Cardiac muscle cell (in vitro differentiated cells and primary cell): ENCODE results near the gene CSNK1G3. TPM values are rescaled to one million over a fixed set of nuclear protein-coding genes. Genes with fewer than 3 reads are reported as not detected.

Source experiments
- DNase-seq, 2 donors: peaks; one replicate each; pipeline versions ENCODE4 v3.0.0 to v3.0.0-alpha.2; 2010 to 2017; ENCODE audit warnings: low read depth in 1 of 2, low spot score in 1 of 2
- H3K27ac ChIP-seq: fragments of 200-600 bp; sonication (generic); 2 replicates; pipeline ENCODE4 v1.5.1; 2016
- H3K27me3 ChIP-seq: fragments of 200-600 bp; sonication (generic); 2 replicates; pipeline ENCODE4 v1.6.0; 2016; ENCODE audit warnings: control low read depth
- H3K36me3 ChIP-seq: fragments of 200-600 bp; sonication (generic); 2 replicates; pipeline ENCODE4 v1.5.1; 2016; ENCODE audit warnings: control low read depth
- H3K4me1 ChIP-seq: fragments of 200-600 bp; sonication (generic); 2 replicates; pipeline ENCODE4 v1.8.1; 2017; ENCODE audit warnings: low read depth, mild to moderate bottlenecking, mixed run types
- H3K4me3 ChIP-seq: fragments of 200-600 bp; sonication (generic); 2 replicates; pipeline ENCODE4 v1.5.1; 2016; ENCODE audit warnings: mild to moderate bottlenecking
- H3K9me3 ChIP-seq: fragments of 200-600 bp; sonication (generic); 2 replicates; pipeline ENCODE4 v1.5.1; 2017; ENCODE audit warnings: low read depth, mild to moderate bottlenecking, control low read depth
- polyA plus RNA-seq: library from polyadenylated mRNA; unstranded; fragments of >200 nt; fragmentation: Nextera tagmentation; extraction: Ambion mirVana; gene quantifications from 2 replicates; pipeline ENCODE4 v1.2.1, GENCODE V29; 2016
- total RNA-seq: library from RNA; depleted of rRNA; stranded (reverse); fragments of >200 nt; gene quantifications from 2 replicates; pipeline ENCODE4 v1.2.3, GENCODE V29; 2016
- TF ChIP-seq, protein P1 (sequence below): IDR thresholded peaks from 2 replicates; pipeline ENCODE4 v1.5.1; 2012; ENCODE audit warnings: low read depth, mild to moderate bottlenecking, low read length

CSNK1G3 gene
- total and polyA plus RNA-seq, 2 experiments from 2014 or later = 22.1 to 33.4 TPM

DNA sequence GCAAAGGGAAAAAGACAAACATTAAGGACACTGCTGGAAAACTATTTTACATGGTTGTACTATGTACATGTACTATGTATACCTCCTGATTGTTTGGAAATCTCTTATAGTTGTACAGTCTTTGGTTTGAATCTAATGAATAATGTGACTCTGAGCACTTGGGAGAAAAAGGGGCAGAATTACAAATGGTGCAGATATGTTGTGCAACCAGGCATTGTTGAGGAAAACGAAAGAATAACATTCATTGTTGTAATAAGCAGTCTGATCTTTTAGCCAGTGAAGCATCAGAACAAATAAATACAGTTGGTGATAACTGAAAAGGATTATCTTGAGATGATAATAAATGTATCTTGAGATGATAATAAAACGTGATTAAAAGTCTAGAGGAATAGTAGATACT lies 87.2 kb downstream of the CSNK1G3 start:
- Histone ChIP-seq H3K4me1 (peaks cover 4% of the 10 kb centered on the region), H3K9me3 (no peaks in the 10 kb centered on the region), H3K27ac (no peak overlapping the region), H3K4me3 (no peak overlapping the region), H3K36me3 (no peaks in the 10 kb centered on the region), H3K27me3 (no peaks in the 10 kb centered on the region)
- TF ChIP-seq, protein P1, sequence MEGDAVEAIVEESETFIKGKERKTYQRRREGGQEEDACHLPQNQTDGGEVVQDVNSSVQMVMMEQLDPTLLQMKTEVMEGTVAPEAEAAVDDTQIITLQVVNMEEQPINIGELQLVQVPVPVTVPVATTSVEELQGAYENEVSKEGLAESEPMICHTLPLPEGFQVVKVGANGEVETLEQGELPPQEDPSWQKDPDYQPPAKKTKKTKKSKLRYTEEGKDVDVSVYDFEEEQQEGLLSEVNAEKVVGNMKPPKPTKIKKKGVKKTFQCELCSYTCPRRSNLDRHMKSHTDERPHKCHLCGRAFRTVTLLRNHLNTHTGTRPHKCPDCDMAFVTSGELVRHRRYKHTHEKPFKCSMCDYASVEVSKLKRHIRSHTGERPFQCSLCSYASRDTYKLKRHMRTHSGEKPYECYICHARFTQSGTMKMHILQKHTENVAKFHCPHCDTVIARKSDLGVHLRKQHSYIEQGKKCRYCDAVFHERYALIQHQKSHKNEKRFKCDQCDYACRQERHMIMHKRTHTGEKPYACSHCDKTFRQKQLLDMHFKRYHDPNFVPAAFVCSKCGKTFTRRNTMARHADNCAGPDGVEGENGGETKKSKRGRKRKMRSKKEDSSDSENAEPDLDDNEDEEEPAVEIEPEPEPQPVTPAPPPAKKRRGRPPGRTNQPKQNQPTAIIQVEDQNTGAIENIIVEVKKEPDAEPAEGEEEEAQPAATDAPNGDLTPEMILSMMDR = no peak
- DNase-seq = peak in 1 of 2 donors; percentile 64

DNA sequence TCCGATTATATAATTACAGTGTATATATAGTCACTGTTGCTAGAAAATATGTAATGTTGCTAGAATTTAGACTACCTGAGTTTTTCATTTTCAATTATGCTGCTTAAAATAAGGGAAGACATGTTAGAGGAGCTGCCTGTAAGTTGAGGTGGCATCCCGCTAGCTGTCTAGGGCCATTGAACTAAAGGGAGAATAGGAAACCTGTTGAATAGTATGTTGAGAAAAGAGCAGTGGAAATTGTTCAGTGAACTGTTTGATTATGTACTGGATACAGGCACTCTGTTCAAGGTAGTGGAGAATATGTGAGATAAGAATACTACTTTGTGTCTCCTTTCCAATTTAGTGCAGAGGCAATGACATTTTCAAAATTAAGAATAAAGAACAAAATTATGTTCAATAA lies 89.6 kb downstream of the CSNK1G3 start:
- no peaks in the 10 kb centered on the region for H3K9me3 ChIP-seq
- TF ChIP-seq, protein P1 = no peak
- no peak overlapping the region for H3K27ac ChIP-seq
- H3K4me1 ChIP-seq = no peaks in the 10 kb centered on the region
- no peaks in the 10 kb centered on the region for H3K27me3 ChIP-seq
- DNase-seq = no peak
- H3K4me3 ChIP-seq = no peak overlapping the region
- peaks cover 11% of the 10 kb centered on the region for H3K36me3 ChIP-seq

DNA sequence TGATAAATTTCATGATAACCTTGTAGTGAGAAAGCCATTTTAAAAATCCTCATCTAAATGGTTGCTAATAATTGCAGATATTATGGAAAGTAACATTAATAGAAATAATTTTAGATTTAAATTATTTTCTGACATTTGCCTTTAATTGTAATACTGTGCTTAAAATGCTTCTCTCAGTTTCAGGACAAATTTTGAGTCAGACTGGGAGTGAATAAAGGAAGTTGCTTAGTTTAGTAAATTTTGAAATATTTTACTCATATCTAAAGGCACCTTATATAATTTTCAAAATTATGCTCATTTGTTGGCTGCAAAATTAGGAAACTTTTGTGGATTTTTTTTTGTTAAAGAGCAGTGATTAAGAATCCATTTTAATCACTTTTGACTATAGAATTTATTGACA lies 93.8 kb downstream of the CSNK1G3 start:
- TF ChIP-seq, protein P1 = no peak
- DNase-seq = no peak
- Histone ChIP-seq H3K36me3 (peaks cover 11% of the 10 kb centered on the region), H3K27ac (no peak overlapping the region), H3K9me3 (no peaks in the 10 kb centered on the region), H3K27me3 (no peaks in the 10 kb centered on the region), H3K4me1 (no peaks in the 10 kb centered on the region), H3K4me3 (no peak overlapping the region)

DNA sequence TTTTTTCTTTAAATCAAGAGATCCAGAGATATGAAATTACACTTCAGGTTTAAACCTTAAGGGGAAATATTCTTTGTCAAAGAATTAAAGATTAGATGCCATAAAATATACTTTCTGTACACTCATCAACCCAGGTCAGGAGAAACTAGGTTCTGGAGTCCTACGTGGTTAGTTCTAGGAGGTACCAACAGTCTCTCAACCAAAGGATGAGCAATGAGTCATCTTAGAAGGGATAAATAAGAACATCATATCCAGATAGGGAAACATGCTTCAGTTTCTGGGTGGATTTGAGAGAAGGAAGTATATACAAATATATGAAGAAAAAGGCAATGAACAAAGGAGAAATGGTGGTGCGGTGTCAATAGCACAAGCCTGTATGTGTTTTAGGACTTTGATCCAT lies 98.2 kb downstream of the CSNK1G3 start:
- no peak for DNase-seq
- Histone ChIP-seq H3K27ac (no peak overlapping the region), H3K27me3 (no peaks in the 10 kb centered on the region), H3K9me3 (no peaks in the 10 kb centered on the region), H3K36me3 (peaks cover 12% of the 10 kb centered on the region), H3K4me3 (no peak overlapping the region), H3K4me1 (no peaks in the 10 kb centered on the region)
- TF ChIP-seq, protein P1 = no peak

DNA sequence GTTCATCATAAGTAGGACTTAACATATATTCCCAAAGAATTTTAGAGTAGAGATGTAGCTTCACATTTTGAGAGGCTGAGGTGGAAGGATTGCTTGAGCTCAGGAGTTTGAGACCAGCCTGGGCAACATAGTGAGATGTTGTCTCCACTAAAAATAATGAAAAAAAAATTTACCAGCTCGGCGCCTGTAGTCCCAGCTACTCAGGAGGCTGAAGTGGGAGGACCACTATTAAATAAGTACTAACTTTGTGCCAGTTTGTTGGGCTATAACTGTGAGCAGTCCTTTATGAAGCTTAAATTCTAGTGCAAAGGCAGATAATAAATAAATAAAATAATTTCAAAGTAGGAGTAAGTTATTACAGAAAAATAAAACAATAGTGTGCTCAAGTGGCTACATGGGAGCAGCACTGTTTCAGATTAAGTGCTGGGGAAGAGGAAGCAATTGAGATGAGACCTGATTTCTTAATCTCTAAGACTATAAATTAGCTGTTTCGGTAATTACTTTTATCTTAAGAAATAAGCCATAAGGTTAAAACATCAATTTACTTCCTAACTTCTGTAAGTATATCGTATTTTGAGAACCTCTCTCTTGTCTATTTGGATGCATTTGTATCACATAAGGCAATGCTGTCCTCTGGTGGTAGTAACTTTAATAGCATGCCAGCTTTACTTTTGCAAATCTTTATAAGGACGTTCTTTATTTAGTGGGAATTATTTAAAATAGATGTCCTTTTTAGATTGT lies 98.9 kb downstream of the CSNK1G3 start:
- no peak overlapping the region for H3K27ac ChIP-seq
- TF ChIP-seq, protein P1 = peak; percentile 93
- no peaks in the 10 kb centered on the region for H3K4me1 ChIP-seq
- H3K9me3 ChIP-seq = no peaks in the 10 kb centered on the region
- H3K27me3 ChIP-seq = no peaks in the 10 kb centered on the region
- H3K4me3 ChIP-seq = no peak overlapping the region
- peak; percentile 62 to 84 for DNase-seq
- H3K36me3 ChIP-seq = peaks cover 10% of the 10 kb centered on the region
